HL-60 (cell line): ENCODE data around the gene STARD4.

Source experiments
- DNase-seq, 2 experiments: peaks; one replicate each; pipeline ENCODE4 v3.0.0-alpha.2; 2010 to 2020; ENCODE audit warnings: low read depth in 1 of 2, low spot score in 1 of 2
- H3K27ac ChIP-seq: fragments of 250-450 bp; sonication (Bioruptor Pico); replicated peaks from 2 replicates; pipeline ENCODE4 v1.5.1; 2020; ENCODE audit warnings: mild to moderate bottlenecking, moderate library complexity
- H3K27me3 ChIP-seq: fragments of 250-450 bp; sonication (Bioruptor Pico); 2 replicates; pipeline ENCODE4 v1.5.1; 2021; ENCODE audit warnings: mild to moderate bottlenecking, moderate library complexity; ENCODE audit not compliant: insufficient read depth, poor library complexity, severe bottlenecking
- H3K4me3 ChIP-seq: replicated peaks from 2 replicates; pipeline ENCODE4 v1.5.1; 2011; ENCODE audit warnings: mild to moderate bottlenecking, control low read depth, low read length; ENCODE audit not compliant: insufficient read depth
- GABPA ChIP-seq: IDR thresholded peaks from 2 replicates; pipeline ENCODE4 v1.6.1; 2012; ENCODE audit warnings: low read depth
- POLR2AphosphoS5 ChIP-seq: IDR thresholded peaks from 2 replicates; pipeline ENCODE4 v1.6.1; 2012; ENCODE audit warnings: low read depth
- REST ChIP-seq: IDR thresholded peaks from 2 replicates; pipeline ENCODE4 v1.6.1; 2012; ENCODE audit warnings: low read depth; ENCODE audit not compliant: insufficient replicate concordance
- SPI1 ChIP-seq: IDR thresholded peaks from 2 replicates; pipeline ENCODE4 v1.6.1; 2012; ENCODE audit warnings: low read depth, mild to moderate bottlenecking, borderline replicate concordance
- TF ChIP-seq, protein P1 (sequence below): IDR thresholded peaks from one replicate; pipeline ENCODE4 v1.5.1; 2011; ENCODE audit warnings: low read length, control low read depth, inconsistent platforms; ENCODE audit not compliant: insufficient read depth

STARD4 gene

DNA sequence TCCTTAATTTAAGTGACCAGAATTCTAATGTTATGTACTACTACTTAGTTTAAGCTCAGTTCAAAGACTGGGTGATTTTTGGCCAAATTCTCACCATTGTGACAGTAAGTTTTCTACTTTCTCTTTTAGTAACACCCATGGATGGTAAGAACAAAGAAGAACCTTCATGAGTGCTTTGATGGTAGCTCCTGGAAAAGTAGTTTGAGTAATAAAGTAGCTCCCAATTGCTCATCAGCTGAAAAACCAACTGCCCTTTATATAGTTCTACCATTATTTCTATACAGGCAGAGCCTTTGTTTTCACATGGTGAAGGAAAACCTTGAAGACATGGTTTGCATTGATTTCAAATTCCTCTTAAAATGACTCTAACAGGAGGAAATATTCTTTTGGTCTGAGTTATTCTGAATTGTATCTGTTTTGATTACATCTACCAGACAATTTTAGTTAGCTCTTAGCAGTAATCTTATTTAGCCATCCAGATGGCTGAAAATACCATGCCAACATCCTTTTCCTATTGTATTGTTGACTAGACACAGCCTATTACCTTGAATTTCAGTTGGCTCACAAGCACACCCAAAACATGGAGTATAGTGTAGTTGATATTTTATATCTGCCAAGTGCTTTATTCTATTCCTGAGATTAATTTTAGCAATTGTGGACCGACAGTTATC is 23.7 kb upstream of the STARD4 start:
- Histone ChIP-seq H3K27ac (no peak overlapping the region), H3K27me3 (no peaks in the 10 kb centered on the region), H3K4me3 (no peak overlapping the region)
- no peak for DNase-seq
- TF ChIP-seq POLR2AphosphoS5, result no peak
- no peak for TF ChIP-seq SPI1
- TF ChIP-seq, protein P1, sequence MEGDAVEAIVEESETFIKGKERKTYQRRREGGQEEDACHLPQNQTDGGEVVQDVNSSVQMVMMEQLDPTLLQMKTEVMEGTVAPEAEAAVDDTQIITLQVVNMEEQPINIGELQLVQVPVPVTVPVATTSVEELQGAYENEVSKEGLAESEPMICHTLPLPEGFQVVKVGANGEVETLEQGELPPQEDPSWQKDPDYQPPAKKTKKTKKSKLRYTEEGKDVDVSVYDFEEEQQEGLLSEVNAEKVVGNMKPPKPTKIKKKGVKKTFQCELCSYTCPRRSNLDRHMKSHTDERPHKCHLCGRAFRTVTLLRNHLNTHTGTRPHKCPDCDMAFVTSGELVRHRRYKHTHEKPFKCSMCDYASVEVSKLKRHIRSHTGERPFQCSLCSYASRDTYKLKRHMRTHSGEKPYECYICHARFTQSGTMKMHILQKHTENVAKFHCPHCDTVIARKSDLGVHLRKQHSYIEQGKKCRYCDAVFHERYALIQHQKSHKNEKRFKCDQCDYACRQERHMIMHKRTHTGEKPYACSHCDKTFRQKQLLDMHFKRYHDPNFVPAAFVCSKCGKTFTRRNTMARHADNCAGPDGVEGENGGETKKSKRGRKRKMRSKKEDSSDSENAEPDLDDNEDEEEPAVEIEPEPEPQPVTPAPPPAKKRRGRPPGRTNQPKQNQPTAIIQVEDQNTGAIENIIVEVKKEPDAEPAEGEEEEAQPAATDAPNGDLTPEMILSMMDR, result no peak
- TF ChIP-seq GABPA, result no peak
- no peak for TF ChIP-seq REST

GRCh38 chr5:111532886-111533582 is 20.7 kb upstream of the STARD4 start:
- Histone ChIP-seq H3K27me3 (no peaks in the 10 kb centered on the region), H3K27ac (no peak overlapping the region), H3K4me3 (no peak overlapping the region)
- TF ChIP-seq, protein P1, result no peak
- TF ChIP-seq GABPA (no peak), SPI1 (no peak), POLR2AphosphoS5 (no peak), REST (no peak)
- no peak for DNase-seq

- TF ChIP-seq SPI1 (peak; percentile 66; the same call in 1 of the 2 replicates), POLR2AphosphoS5 (no peak)
- Histone ChIP-seq H3K27me3 (no peaks in the 10 kb centered on the region), H3K27ac (peak overlapping the region; percentile 50), H3K4me3 (no peak overlapping the region)
- DNase-seq, result peak; percentile 61 to 73
Observed at GRCh38 chr5:111530298-111530740, 18.0 kb upstream of the STARD4 start.

DNA sequence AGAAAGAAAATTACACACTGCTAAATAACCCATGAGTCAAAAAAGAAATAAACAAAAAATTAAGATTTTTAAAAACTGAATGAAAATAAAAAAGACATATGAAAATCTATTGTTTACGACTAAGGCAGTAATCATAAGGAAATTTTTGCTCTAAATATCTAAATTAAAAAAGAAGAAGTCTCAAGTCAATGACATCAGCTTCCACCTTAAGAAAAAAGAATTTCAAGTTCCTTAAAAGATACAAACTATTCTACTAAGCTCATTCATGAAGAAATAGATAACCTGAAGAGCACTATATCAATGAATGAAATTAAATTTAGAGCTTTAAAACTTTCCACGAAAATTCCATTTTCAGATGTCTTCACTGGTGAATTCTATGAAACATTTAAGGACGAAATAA is 15.7 kb upstream of the STARD4 start:
- DNase-seq, result no peak
- Histone ChIP-seq H3K27me3 (no peaks in the 10 kb centered on the region), H3K4me3 (no peak overlapping the region), H3K27ac (no peak overlapping the region)
- no peak for TF ChIP-seq GABPA
